MM.1S (cell line): ENCODE measurements around the gene TMEM101.
A peak's percentile ranks its signal among the peaks of the same experiment; 100 is the strongest.

Experiments used
- DNase-seq: peaks from one replicate; pipeline ENCODE4 v3.0.0-alpha.2; 2015
- H2AFZ ChIP-seq: fragments of 300-600 bp; sonication (generic); 2 replicates; pipeline ENCODE4 v1.6.0; 2016; ENCODE audit warnings: antibody characterized with exemption, low read length
- H3F3A ChIP-seq: fragments of 300-600 bp; sonication (generic); 2 replicates; pipeline ENCODE4 v1.6.1; 2016; ENCODE audit warnings: mild to moderate bottlenecking, antibody characterized with exemption, low read length, moderate library complexity, mixed read lengths; ENCODE audit not compliant: insufficient read depth
- H3K27ac ChIP-seq: fragments of 300-600 bp; sonication (generic); 2 replicates; pipeline ENCODE4 v1.5.1; 2016; ENCODE audit warnings: mild to moderate bottlenecking, low read length
- H3K27me3 ChIP-seq: fragments of 300-600 bp; sonication (generic); replicated peaks from 2 replicates; pipeline ENCODE4 v1.6.0; 2016; ENCODE audit warnings: low read length; ENCODE audit not compliant: insufficient read depth
- H3K36me3 ChIP-seq: fragments of 300-600 bp; sonication (generic); replicated peaks from 2 replicates; pipeline ENCODE4 v1.6.1; 2016; ENCODE audit warnings: mild to moderate bottlenecking, low read length, mixed read lengths; ENCODE audit not compliant: insufficient read depth
- H3K4me1 ChIP-seq: fragments of 300-600 bp; sonication (generic); 2 replicates; pipeline ENCODE4 v1.6.1; 2016; ENCODE audit warnings: low read length, mixed read lengths
- H3K4me2 ChIP-seq: fragments of 300-600 bp; sonication (generic); 2 replicates; pipeline ENCODE4 v1.6.0; 2016; ENCODE audit warnings: low read depth, low read length
- H3K4me3 ChIP-seq: fragments of 300-600 bp; sonication (generic); 2 replicates; pipeline ENCODE4 v1.5.1; 2016; ENCODE audit warnings: low read length, mixed read lengths
- H3K79me2 ChIP-seq: fragments of 300-600 bp; sonication (generic); 2 replicates; pipeline ENCODE4 v1.6.1; 2016; ENCODE audit warnings: mixed run types, low read length, mixed read lengths
- H3K9ac ChIP-seq: fragments of 300-600 bp; sonication (generic); 2 replicates; pipeline ENCODE4 v1.6.1; 2016; ENCODE audit warnings: low read length, mixed read lengths
- H3K9me2 ChIP-seq: fragments of 300-600 bp; sonication (generic); replicated peaks from 2 replicates; pipeline ENCODE4 v1.6.1; 2016; ENCODE audit warnings: mild to moderate bottlenecking, low read length, mixed read lengths; ENCODE audit not compliant: insufficient read depth
- H3K9me3 ChIP-seq: fragments of 300-600 bp; sonication (generic); replicated peaks from 2 replicates; pipeline ENCODE4 v1.6.1; 2016; ENCODE audit warnings: mild to moderate bottlenecking, low read length, mixed read lengths; ENCODE audit not compliant: insufficient read depth
- H4K20me1 ChIP-seq: fragments of 300-600 bp; sonication (generic); 2 replicates; pipeline ENCODE4 v1.6.1; 2016; ENCODE audit warnings: mild to moderate bottlenecking, low read length, moderate library complexity, mixed read lengths; ENCODE audit not compliant: insufficient read depth
- EZH2 ChIP-seq: fragments of 300-600 bp; sonication (generic); optimal IDR thresholded peaks from 2 replicates; pipeline ENCODE3; 2017; ENCODE audit warnings: low read depth, mild to moderate bottlenecking, antibody characterized with exemption, low read length, mixed read lengths
- EZH2phosphoT487 ChIP-seq: fragments of 300-600 bp; sonication (generic); IDR thresholded peaks from 2 replicates; pipeline ENCODE4 v1.6.1; 2018; ENCODE audit warnings: antibody characterized with exemption, low read length
- TF ChIP-seq, protein P1 (sequence below): fragments of 300-600 bp; sonication (generic); IDR thresholded peaks from 2 replicates; pipeline ENCODE4 v1.5.1; 2016; ENCODE audit warnings: antibody characterized with exemption, low read length, mixed read lengths

The TMEM101 gene

DNA sequence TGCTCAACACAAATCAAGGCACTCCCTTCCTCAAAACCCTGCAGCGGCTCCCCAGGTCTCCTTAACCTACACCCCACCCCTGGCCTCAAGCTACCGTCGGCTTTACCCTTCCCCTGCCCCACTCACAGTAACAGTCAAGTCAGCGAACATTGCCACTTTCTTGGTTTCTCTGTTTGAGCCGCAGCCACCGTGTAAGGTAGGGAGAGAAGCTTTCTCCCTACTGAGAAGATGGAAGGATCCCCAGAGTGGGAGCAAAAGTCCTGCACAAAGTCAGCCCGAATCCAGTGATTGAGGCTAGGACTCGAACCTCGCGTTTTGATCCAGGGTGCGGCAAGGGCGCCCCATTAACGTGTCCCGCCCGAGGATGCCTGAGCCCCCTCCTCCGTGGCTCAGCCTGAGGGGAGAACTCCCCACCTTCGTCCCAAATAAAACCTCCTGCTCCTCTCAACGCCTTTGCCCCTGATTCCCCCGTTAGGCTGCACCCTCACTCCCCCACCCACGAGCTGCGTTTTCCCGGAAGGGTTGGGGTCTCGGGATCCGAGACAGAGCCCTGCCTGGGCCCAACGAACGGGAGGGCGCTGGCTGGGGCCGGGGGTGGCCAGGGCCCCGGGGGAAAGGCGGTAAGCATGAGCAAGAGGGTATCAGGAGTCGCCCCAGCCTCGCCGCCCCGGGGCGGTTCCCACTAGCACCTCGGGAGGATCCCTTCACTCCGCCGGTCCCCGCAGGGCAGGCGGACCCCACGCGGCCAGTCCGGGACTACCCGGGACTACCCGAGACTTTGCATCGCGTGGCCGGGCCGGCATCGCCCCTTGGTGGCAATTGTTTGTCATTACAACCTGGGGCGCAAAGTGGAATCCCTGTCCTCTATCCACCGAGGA, 20.3 kb downstream of the TMEM101 start:
- Histone ChIP-seq H3K4me1 (peaks cover 4% of the 10 kb centered on the region; the same call in 1 of the 2 replicates), H2AFZ (peak overlapping the region; percentile 86), H3K9ac (peak overlapping the region; percentile 31; the same call in 1 of the 2 replicates), H3K27me3 (no peaks in the 10 kb centered on the region), H3K4me3 (peak overlapping the region; percentile 56), H3K9me3 (no peaks in the 10 kb centered on the region), H3K27ac (no peak overlapping the region), H3K36me3 (no peaks in the 10 kb centered on the region), H3K9me2 (no peaks in the 10 kb centered on the region), H3K79me2 (no peaks in the 10 kb centered on the region), H4K20me1 (no peaks in the 10 kb centered on the region), H3F3A (no peaks in the 10 kb centered on the region), H3K4me2 (peak overlapping the region; percentile 94)
- TF ChIP-seq, protein P1, sequence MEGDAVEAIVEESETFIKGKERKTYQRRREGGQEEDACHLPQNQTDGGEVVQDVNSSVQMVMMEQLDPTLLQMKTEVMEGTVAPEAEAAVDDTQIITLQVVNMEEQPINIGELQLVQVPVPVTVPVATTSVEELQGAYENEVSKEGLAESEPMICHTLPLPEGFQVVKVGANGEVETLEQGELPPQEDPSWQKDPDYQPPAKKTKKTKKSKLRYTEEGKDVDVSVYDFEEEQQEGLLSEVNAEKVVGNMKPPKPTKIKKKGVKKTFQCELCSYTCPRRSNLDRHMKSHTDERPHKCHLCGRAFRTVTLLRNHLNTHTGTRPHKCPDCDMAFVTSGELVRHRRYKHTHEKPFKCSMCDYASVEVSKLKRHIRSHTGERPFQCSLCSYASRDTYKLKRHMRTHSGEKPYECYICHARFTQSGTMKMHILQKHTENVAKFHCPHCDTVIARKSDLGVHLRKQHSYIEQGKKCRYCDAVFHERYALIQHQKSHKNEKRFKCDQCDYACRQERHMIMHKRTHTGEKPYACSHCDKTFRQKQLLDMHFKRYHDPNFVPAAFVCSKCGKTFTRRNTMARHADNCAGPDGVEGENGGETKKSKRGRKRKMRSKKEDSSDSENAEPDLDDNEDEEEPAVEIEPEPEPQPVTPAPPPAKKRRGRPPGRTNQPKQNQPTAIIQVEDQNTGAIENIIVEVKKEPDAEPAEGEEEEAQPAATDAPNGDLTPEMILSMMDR = peak; percentile 88
- no peak for TF ChIP-seq EZH2
- no peak for TF ChIP-seq EZH2phosphoT487
- peak; percentile 57 for DNase-seq

DNA sequence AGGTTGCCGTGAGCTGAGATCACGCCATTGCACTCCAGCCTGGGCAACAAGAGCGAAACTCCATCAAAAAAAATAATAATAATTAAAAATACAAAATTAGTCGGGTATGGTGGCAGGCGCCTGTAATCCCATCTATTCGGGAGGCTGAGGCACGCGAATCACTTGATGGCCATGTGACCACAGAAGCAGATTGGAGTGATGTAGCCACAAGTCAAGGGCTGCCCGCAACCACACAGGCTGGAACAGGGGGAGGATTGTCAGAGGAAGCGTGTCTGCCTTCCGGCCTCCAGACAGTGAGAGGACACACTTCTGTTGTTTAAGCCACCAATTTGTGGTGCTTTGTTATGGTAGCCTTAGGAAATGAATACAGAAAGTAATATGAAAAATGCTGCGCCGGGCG, 22.1 kb downstream of the TMEM101 start:
- no peak for DNase-seq
- H3K9me3 ChIP-seq = no peaks in the 10 kb centered on the region
- no peaks in the 10 kb centered on the region for H3K79me2 ChIP-seq
- no peak overlapping the region for H3K27ac ChIP-seq
- peaks cover 4% of the 10 kb centered on the region; the same call in 1 of the 2 replicates for H3K4me1 ChIP-seq
- H3K4me3 ChIP-seq = no peak overlapping the region
- no peak overlapping the region for H3K9ac ChIP-seq
- no peak overlapping the region for H2AFZ ChIP-seq
- no peak overlapping the region for H3K4me2 ChIP-seq
- H3K9me2 ChIP-seq = no peaks in the 10 kb centered on the region
- no peaks in the 10 kb centered on the region for H4K20me1 ChIP-seq
- H3K27me3 ChIP-seq = no peaks in the 10 kb centered on the region
- TF ChIP-seq, protein P1 = no peak
- TF ChIP-seq EZH2 (no peak), EZH2phosphoT487 (no peak)
- no peaks in the 10 kb centered on the region for H3F3A ChIP-seq
- no peaks in the 10 kb centered on the region for H3K36me3 ChIP-seq

DNA sequence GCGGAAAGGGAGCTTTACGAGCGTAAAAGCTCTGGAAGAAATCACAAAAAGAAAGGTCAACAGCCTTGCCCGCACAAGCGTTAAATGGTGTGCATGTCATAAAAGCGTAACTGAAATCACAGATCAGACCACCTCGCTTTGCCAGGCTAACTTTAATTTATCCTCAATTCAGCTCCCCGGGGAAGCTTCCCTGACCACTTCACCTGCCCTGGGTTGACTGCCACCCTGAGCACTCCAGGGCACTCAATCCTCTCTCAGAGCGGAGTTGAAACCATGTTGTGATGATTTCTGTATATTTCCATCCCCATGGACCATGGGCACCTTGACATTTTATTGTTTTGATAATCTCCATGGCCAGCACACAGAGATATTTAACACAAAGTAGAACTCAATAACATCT, 26.5 kb downstream of the TMEM101 start:
- no peaks in the 10 kb centered on the region for H4K20me1 ChIP-seq
- H3K27me3 ChIP-seq = no peaks in the 10 kb centered on the region
- TF ChIP-seq, protein P1 = no peak
- TF ChIP-seq EZH2phosphoT487 (no peak), EZH2 (no peak)
- H3K9ac ChIP-seq = no peak overlapping the region
- H3F3A ChIP-seq = no peaks in the 10 kb centered on the region
- DNase-seq = no peak
- peaks cover 13% of the 10 kb centered on the region for H3K4me1 ChIP-seq
- H3K4me2 ChIP-seq = no peak overlapping the region
- no peaks in the 10 kb centered on the region for H3K36me3 ChIP-seq
- no peaks in the 10 kb centered on the region for H3K9me3 ChIP-seq
- no peaks in the 10 kb centered on the region for H3K9me2 ChIP-seq
- H2AFZ ChIP-seq = no peak overlapping the region
- no peak overlapping the region for H3K4me3 ChIP-seq
- no peak overlapping the region for H3K27ac ChIP-seq
- no peaks in the 10 kb centered on the region for H3K79me2 ChIP-seq
